ENCODE results near the gene EBPL. TPM values are rescaled to one million over a fixed set of nuclear protein-coding genes. Genes with fewer than 3 reads are reported as not detected.

The EBPL gene
- 100 to 1,000 TPM in 2 of 4 donors, 10 to 100 TPM in 2; 76.4 to 125 (median 99.4) TPM for total RNA-seq

- peak; percentile 93 to 99 for DNase-seq (ENCODE audit: low spot score in 2 of 2)
- TF ChIP-seq, protein P1, sequence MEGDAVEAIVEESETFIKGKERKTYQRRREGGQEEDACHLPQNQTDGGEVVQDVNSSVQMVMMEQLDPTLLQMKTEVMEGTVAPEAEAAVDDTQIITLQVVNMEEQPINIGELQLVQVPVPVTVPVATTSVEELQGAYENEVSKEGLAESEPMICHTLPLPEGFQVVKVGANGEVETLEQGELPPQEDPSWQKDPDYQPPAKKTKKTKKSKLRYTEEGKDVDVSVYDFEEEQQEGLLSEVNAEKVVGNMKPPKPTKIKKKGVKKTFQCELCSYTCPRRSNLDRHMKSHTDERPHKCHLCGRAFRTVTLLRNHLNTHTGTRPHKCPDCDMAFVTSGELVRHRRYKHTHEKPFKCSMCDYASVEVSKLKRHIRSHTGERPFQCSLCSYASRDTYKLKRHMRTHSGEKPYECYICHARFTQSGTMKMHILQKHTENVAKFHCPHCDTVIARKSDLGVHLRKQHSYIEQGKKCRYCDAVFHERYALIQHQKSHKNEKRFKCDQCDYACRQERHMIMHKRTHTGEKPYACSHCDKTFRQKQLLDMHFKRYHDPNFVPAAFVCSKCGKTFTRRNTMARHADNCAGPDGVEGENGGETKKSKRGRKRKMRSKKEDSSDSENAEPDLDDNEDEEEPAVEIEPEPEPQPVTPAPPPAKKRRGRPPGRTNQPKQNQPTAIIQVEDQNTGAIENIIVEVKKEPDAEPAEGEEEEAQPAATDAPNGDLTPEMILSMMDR (IDR thresholded peaks at IDR 0.05): no peak
- no peak for TF ChIP-seq POLR2A (IDR thresholded peaks at IDR 0.05)
- WGBS, 2 donors: 0% methylated on average over 38 to 45 of the region's 67 CpGs
- intact Hi-C loops (cut with DNase I; ENCODE audit: low total_unique reads): no loop called here
- H3K4me3 ChIP-seq (ENCODE audit: low read depth, poor library complexity, severe bottlenecking): peak within 1 kb of the TSS; percentile 77
Observed at GRCh38 chr13:49690995-49691784, at the start of gene EBPL. EBPL (minus strand) TSS chr13:49691486; CDS start chr13:49691424, 62 bp downstream.

DNA sequence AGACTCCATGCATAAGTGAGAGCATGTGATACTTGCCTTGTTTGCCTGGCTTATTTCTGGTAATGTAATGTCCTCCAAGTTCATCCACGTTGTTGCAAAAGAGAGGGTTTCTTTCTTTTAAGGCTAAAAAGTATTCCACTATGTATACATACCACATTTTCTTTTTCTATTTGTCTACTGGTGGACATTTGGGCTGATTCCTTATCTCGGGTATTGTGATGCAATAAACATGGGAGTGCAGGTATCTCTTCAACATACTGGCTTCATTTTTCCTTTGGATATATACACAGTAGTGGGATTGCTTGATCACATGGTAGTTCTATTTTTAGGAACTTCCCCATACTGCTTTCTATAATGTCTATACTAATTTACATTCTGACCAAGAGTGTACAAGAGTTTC lies 49.6 kb upstream of the EBPL start:
- 92% methylated on average over 2 of the region's 2 CpGs for WGBS, 2 donors
- no peak overlapping the region for H3K4me3 ChIP-seq (ENCODE audit: low read depth, poor library complexity, severe bottlenecking)
- DNase-seq (ENCODE audit: low spot score in 2 of 2): no peak
- intact Hi-C loops (cut with DNase I; ENCODE audit: low total_unique reads): no loop called here
- no peak for TF ChIP-seq POLR2A (IDR thresholded peaks at IDR 0.05)
- TF ChIP-seq, protein P1 (IDR thresholded peaks at IDR 0.05): no peak

DNA sequence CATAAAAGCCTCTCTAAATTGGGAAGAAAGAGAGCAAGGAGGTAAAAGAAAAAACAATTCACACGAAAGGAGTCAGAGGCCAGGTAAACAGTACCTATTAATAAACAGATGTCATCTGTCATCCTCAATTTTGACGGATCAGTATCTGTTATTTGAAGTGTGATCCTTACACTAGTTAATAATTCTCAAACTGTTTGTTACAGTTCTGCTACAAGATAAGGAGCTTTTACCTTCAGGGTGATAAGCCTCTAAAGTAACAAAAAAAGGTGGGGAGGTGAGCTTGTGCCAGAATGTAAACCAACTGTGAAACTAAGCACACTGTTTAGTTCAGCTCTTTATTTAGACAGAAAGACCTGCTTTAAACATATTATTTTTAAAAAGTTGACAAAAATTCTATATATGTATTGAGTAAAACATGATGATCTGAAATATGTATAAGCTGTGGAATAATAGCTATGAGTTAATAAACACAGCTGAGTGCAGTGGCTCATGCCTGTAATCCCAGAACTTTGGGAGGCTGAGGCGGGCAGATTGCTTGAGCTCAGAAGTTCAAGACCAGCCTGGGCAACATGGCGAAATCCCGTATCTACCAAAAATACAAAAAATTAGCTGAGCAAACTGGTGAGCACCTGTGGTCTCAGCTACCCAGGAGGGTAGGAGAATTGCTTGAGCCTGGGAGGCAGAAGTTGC lies 48.4 kb upstream of the EBPL start:
- H3K4me3 ChIP-seq (ENCODE audit: low read depth, poor library complexity, severe bottlenecking): no peak overlapping the region
- TF ChIP-seq, protein P1 (IDR thresholded peaks at IDR 0.05): no peak
- no peak for TF ChIP-seq POLR2A (IDR thresholded peaks at IDR 0.05)
- DNase-seq (ENCODE audit: low spot score in 2 of 2): no peak
- 91 to 92% methylated on average over 5 of the region's 5 CpGs for whole genome bisulfite sequencing, 2 donors
- intact Hi-C loops (cut with DNase I; ENCODE audit: low total_unique reads): no loop called here

GRCh38 chr13:49733181-49733951 lies 42.1 kb upstream of the EBPL start:
- intact Hi-C loops (cut with DNase I; ENCODE audit: low total_unique reads): no loop called here
- 86 to 91% methylated on average over 12 of the region's 12 CpGs for WGBS, 2 donors
- DNase-seq (ENCODE audit: low spot score in 2 of 2): no peak
- H3K4me3 ChIP-seq (ENCODE audit: low read depth, poor library complexity, severe bottlenecking): no peak overlapping the region
- TF ChIP-seq POLR2A (IDR thresholded peaks at IDR 0.05): no peak
- TF ChIP-seq, protein P1 (IDR thresholded peaks at IDR 0.05): no peak

GRCh38 chr13:49731766-49732165 lies 40.5 kb upstream of the EBPL start:
- no peak for DNase-seq (ENCODE audit: low spot score in 2 of 2)
- TF ChIP-seq, protein P1 (IDR thresholded peaks at IDR 0.05): no peak
- TF ChIP-seq POLR2A (IDR thresholded peaks at IDR 0.05): no peak
- intact Hi-C loops (cut with DNase I; ENCODE audit: low total_unique reads): no loop called here
- no peak overlapping the region for H3K4me3 ChIP-seq (ENCODE audit: low read depth, poor library complexity, severe bottlenecking)

Measured in lower leg skin (tissue), 4 donors.